Inferior parietal cortex (tissue), 1 donor: Measurements from ENCODE around the gene FBXO17.
A peak's percentile ranks its signal among the peaks of the same experiment; 100 is the strongest.

Source experiments
- DNase-seq: peaks from one replicate; pipeline ENCODE4 v3.0.0-alpha.2; 2016; ENCODE audit errors: extremely low spot score

Gene FBXO17

GRCh38 chr19:38917516-38917915, 58.0 kb downstream of the FBXO17 start:
- DNase-seq, result no peak

DNA sequence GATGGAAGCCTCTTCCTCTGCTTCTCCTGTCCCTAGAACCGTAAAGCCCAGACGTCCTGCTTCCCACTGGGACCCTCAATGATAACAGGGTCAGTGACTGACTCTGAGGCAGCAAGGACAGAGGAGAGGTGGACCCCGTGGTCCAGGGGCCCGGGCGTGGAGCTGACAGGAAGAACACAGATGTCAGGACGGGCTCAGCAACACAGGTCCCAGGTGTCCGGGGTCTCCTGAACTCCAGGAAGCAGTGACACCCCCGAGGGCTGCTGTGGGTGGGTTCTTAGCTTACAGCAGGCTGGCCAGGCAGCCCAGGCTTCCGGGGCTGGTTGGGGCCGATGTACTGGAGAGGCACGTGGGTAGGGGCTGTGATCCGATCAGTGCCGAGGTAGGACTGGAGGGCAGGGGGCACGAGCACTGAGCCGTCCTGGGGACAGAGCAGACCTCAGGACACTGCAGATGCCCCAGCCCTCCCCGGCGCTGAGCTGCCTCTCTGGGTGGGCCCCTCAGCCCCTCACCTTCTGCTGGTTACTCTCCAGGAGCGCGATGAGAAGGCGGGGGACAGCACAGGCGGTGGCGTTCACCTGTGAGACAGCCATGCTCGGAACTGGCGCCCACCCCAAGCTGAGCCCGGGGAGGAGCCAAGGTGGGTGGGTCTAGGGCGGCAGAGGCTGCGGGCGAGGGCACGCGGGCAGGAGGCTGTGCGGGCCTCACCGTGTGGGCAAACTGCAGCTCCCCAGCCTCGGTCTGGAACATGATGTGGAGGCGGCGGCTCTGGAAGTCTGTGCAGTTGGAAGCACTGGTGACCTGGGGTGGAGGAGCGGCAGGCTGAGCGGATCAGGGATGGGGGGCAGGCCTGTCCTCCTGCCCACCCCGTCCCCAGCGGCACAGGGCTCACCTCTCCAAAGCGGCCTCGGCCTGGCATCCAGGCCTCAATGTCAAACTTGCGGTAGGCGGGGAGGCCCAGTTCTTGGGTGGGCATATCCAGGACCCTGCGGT, 59.9 kb downstream of the FBXO17 start:
- DNase-seq, result no peak

DNA sequence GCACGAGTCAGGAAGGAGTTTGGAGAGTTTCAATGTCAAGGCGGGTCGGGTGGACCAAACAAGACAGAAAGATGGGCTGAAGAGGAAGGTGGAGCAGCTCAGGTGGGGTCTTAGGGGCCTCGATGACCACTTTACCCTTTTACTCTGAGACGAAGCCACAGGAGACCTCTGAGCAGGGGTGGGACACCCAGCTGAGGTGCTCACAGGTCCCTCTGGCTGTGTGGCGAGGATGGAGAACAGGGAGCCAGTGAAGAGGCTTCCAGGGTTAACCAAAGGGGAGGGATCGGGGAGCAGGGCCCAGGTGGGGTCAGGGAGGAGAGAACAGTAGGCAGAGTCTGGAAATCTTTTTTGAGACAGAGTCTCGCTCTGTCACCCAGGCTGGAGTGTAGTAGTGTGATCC, 61.6 kb downstream of the FBXO17 start:
- no peak for DNase-seq

GRCh38 chr19:38912600-38913514, 62.7 kb downstream of the FBXO17 start:
- no peak for DNase-seq

- DNase-seq, result no peak
These were observed 64.0 kb downstream of the FBXO17 start for GRCh38 chr19:38911388-38912001.

GRCh38 chr19:38910488-38910887, 65.1 kb downstream of the FBXO17 start:
- no peak for DNase-seq

DNA sequence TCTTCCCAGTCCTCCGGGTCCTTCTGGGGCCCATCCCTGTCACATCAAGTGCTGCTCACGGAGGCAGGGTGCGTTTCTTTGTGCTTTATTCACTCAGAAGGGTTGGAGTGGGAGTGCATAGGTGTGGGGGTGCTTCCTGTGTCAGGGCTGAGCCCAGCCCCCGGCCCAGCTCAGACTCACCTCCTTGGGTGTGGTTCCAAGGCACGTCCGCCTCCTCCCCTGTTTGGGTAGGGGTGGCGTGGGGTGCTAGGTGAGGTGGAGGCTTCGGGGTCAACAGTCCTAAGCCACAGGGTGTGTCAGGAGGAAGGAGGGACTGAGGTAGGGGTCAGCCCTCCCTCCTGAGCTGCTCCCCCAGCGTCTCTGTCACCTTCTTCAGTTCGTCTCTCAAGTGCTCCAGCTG, 66.6 kb downstream of the FBXO17 start:
- no peak for DNase-seq

- no peak for DNase-seq
These were observed 67.9 kb downstream of the FBXO17 start for GRCh38 chr19:38907670-38908069.

DNA sequence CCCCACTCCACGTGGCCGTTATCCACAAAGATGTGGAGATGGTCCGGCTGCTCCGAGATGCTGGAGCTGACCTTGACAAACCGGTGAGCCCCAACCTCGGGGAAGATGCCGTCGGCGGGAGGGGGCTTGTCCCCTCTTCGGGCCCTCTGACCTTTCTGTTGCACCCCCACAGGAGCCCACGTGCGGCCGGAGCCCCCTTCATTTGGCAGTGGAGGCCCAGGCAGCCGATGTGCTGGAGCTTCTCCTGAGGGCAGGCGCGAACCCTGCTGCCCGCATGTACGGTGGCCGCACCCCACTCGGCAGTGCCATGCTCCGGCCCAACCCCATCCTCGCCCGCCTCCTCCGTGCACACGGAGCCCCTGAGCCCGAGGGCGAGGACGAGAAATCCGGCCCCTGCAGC, 68.3 kb downstream of the FBXO17 start:
- DNase-seq, result no peak

DNA sequence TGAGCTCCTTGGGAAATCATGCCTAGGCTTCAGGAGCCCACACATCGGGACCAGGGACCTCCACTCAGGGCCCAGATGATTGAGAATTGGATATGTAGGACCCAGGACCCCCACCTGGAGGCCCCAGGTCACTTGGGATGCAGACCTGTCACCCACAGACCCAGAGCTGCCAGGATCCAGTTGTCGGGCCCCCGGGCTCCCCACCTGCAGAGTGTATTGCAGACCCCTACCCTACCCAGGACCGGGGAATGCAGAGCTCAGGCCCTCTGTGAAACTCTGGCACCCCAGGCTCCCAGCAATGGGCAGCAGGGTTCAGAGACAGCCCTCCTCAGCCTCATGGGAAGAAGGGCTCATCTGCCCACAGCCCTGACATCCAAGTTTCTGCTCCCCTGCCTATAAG, 69.9 kb downstream of the FBXO17 start:
- DNase-seq, result no peak

- DNase-seq, result no peak
These were observed 70.7 kb downstream of the FBXO17 start for GRCh38 chr19:38904581-38905539.

GRCh38 chr19:38901683-38902082, 73.9 kb downstream of the FBXO17 start:
- DNase-seq, result no peak

DNA sequence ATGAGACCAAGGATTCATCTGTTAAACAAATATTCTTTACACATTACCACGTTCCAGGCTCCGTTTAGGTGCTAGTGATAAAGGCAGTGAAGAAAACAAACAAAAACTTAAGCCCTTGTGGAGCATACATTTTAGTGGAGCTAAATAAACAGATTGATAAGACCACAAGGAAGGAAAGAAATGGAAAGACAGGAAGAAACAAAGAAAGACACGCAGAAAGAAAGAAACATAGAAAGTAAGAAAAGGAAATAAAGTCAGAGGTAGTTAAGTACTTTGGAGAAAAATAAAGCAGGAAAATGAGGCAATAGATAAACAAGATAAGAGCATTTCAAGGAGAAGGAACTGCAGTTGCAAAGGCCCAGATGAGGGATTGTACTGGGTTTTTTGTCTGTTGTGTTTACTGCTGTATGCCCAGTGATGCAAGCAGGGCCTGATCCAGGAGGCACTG, 74.8 kb downstream of the FBXO17 start:
- no peak for DNase-seq

DNA sequence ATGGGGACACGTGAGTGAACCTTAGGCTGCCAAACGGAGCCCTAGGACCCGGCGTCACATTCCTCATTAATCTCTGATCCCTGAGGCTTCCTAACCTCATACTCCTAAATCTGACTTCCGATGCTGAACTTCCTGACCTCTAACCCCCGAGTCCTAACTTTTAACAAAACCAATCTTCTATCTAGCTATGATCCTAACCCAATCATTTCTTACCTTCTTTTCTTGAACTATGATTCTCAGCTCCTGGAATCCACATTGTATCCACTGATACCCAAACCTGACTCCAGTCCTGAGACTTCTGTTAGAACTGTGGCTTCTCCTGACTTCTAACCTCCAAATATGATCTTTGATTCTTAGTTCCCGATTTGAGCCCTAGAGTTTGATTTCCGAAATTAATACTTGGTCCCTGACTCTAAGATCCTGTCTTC, 75.3 kb downstream of the FBXO17 start:
- peak; percentile 69 for DNase-seq

- DNase-seq, result peak; percentile 100
These were observed 75.9 kb downstream of the FBXO17 start, which contains the start of the genes NFKBIB and SIRT2 for GRCh38 chr19:38899447-38900201. Gene NFKBIB, plus strand, starts transcription at chr19:38899969. Its CDS starts 64 bp downstream, at chr19:38900033. Gene SIRT2, minus strand, starts transcription at chr19:38899618. Its CDS starts 97 bp downstream, at chr19:38899521.

DNA sequence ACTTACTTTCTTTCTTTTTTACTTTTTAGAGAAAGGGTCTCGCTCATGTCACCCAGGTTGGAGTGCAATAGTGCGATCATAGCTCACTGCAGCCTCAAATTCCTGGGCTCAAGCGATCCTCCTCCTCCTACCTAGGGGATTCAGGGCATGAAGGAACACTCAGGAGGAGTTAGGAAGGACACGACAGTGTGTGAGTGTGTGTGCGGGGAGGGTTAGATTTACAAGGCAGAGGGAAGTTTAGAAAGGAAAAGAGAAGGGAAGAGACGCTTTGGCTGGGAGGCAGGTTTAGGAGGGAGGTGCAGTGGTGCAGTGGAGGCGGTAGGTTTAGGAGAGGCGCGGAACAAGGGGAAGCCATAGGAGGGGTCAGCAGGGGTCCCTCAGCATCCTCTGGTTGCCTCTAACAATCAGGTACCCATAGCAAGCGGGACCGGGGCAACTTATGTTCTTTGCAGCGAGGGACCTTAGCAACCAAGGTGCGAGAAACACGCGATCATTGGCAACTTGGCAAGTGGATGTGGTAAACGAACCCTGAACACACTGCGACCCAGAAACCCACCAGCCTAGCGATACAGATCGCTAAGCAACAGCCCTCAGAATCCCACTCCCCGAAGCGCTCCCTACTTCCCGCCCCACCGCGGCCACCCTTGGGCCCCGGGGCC, 76.6 kb downstream of the FBXO17 start:
- DNase-seq, result no peak

DNA sequence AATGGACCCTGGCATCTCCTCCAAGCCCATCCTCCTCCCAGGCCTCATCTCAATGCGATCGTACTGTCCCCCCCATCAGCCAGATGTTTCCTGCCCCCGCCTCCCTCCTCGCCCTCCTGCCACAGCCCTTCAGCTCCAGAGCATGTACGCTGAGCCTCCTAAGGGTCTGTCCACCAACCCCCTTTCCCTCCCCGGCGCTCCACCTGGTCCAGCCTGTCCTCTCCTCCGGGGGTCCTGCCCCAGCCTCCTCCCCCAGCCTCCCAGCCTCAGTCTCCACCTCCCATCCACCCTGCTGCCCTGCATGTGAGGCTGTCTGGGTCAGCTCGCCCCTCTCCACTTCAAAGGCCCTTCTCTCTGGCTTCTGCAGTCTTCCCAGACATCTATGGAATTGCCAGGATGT, 80.6 kb downstream of the FBXO17 start:
- no peak for DNase-seq

DNA sequence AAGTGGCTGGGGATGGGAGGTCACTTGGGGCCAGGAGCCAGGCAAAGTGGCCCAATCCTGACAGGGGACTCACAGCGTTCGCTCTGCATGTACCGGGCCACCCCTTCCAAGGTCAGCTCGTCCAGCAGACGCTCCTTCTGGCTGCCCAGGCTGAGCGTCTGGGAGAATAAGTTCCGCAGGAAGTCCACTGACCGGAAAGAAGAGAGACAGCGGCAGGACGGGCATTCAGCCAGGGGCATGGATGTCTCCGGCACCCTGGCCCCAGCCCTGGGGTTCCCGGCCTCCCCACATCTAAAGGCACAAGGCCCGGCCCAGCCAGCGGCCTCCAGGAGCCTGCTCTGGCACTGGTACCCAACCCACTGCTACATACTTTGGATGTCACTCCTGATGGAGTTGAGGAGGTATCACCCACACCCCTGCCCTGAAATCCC, 82.2 kb downstream of the FBXO17 start:
- DNase-seq, result no peak

DNA sequence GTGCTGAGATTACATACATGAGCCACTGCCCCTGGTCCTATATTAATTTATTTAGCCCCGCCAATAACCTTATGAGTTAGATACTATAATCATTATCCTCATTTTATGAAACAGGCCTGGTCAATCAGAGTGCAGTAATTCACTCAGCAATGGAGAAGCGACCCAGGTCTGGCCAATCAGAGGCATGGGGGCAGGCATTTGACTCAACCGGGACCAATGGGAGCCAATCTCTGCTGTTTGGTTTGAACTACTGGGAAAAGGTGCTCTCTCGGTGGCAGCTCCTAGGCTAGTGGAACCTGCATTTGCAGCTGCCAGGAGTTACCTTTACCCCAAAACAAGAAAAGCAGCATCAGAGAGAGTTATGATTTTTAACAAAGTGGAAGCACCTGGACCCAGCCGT, 82.7 kb downstream of the FBXO17 start:
- no peak for DNase-seq
